Measurements from ENCODE around the gene DMKN.

The DMKN gene

GRCh38 chr19:35461060-35461459, 52.4 kb downstream of the DMKN start:
- DNase-seq (ENCODE audit: low read depth): no peak
- TF ChIP-seq CTCF (IDR thresholded peaks at IDR 0.05; ENCODE audit: insufficient read depth, low read depth, low read length, missing control alignments): no peak
- H3K4me3 ChIP-seq (ENCODE audit: low read length): no peak overlapping the region

GRCh38 chr19:35460608-35461007, 52.8 kb downstream of the DMKN start:
- no peak overlapping the region for H3K4me3 ChIP-seq (ENCODE audit: low read length)
- no peak for DNase-seq (ENCODE audit: low read depth)
- TF ChIP-seq CTCF (IDR thresholded peaks at IDR 0.05; ENCODE audit: insufficient read depth, low read depth, low read length, missing control alignments): no peak

GRCh38 chr19:35459414-35460082, 53.9 kb downstream of the DMKN start:
- no peak overlapping the region for H3K4me3 ChIP-seq (ENCODE audit: low read length)
- TF ChIP-seq CTCF (IDR thresholded peaks at IDR 0.05; ENCODE audit: insufficient read depth, low read depth, low read length, missing control alignments): no peak
- no peak for DNase-seq (ENCODE audit: low read depth)

GRCh38 chr19:35458731-35459391, 54.6 kb downstream of the DMKN start:
- DNase-seq (ENCODE audit: low read depth): no peak

GRCh38 chr19:35458192-35458591, 55.3 kb downstream of the DMKN start:
- no peak for TF ChIP-seq CTCF (IDR thresholded peaks at IDR 0.05; ENCODE audit: insufficient read depth, low read depth, low read length, missing control alignments)
- DNase-seq (ENCODE audit: low read depth): no peak
- H3K4me3 ChIP-seq (ENCODE audit: low read length): no peak overlapping the region

More at GRCh38 chr19:35458731-35459391, 54.6 kb downstream of the DMKN start:
- H3K4me3 ChIP-seq (ENCODE audit: low read length): no peak overlapping the region
- no peak for TF ChIP-seq CTCF (IDR thresholded peaks at IDR 0.05; ENCODE audit: insufficient read depth, low read depth, low read length, missing control alignments)

- DNase-seq (ENCODE audit: low read depth): no peak
- H3K4me3 ChIP-seq (ENCODE audit: low read length): no peak overlapping the region
Measured at GRCh38 chr19:35457173-35457572, 56.3 kb downstream of the DMKN start.

More at GRCh38 chr19:35457173-35457572, 56.3 kb downstream of the DMKN start:
- TF ChIP-seq CTCF (IDR thresholded peaks at IDR 0.05; ENCODE audit: insufficient read depth, low read depth, low read length, missing control alignments): no peak
